HG03039 (cell line): ENCODE measurements around the gene SAMD11.
"Not testable (repeated sequence)": the region's sequence is repeated elsewhere in the genome, so short reads cannot be mapped to it uniquely, and the experiment has no call there.

Source experiments
- ATAC-seq: cut with Tn5 transposase; IDR thresholded peaks from one replicate; pipeline ENCODE4 v1.9.1; 2021; ENCODE audit warnings: mild to moderate bottlenecking, moderate library complexity; ENCODE audit not compliant: unreplicated experiment

SAMD11 gene

GRCh38 chr1:973459-974292 lies 50.0 kb downstream of the SAMD11 start:
- ATAC-seq = no peak

GRCh38 chr1:974293-974640 lies 50.5 kb downstream of the SAMD11 start:
- no peak for ATAC-seq

DNA sequence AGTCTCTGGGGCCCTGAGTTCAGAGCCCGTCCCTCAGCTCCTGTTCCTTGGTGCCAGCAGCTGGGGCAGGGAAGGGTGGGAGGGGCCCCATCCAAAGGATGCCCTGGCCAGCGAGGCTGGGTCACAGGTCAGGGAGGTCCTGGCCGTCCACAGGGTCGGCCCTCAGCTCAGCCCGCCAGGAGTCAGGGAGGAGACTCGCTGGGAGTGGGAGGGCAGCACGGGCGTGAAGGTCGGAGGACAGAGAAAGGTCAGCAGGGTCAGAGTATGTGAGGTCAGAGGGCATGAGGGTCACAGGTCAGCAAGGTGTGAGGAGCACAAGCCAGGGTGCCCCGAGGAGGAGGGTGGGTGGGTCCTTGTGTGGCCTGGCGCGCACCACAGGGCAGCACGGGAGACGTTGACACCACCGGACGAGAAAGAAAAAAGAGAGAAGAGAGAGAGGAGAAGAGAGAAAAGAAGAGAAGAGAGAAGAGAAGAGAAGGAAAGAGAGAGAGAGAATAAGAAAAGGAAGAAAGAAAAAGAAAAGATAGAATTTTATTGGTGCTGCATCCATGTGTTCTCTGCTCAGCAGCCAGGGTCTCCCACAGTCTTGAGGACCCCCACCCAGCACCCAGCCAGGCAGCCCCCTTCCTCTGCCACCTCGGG lies 51.1 kb downstream of the SAMD11 start:
- ATAC-seq = no peak

- ATAC-seq = no peak
Measured at GRCh38 chr1:975365-975764, 51.6 kb downstream of the SAMD11 start.

- ATAC-seq = no peak
Measured at GRCh38 chr1:975896-976683, 52.4 kb downstream of the SAMD11 start.

DNA sequence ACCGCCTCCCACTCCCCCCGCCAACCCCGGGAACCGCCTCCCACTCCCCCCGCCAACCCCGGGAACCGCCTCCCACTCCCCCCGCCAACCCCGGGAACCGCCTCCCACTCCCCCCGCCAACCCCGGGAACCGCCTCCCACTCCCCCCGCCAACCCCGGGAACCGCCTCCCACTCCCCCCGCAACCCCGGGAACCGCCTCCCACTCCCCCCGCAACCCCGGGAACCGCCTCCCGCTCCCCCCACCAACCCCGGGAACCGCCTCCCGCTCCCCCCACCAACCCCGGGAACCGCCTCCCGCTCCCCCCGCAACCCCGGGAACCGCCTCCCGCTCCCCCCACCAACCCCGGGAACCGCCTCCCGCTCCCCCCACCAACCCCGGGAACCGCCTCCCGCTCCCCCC lies 53.1 kb downstream of the SAMD11 start:
- ATAC-seq = not testable (repeated sequence)

- no peak for ATAC-seq
Measured at GRCh38 chr1:978069-978834, 54.5 kb downstream of the SAMD11 start.

GRCh38 chr1:978835-979743 lies 55.4 kb downstream of the SAMD11 start:
- no peak for ATAC-seq

DNA sequence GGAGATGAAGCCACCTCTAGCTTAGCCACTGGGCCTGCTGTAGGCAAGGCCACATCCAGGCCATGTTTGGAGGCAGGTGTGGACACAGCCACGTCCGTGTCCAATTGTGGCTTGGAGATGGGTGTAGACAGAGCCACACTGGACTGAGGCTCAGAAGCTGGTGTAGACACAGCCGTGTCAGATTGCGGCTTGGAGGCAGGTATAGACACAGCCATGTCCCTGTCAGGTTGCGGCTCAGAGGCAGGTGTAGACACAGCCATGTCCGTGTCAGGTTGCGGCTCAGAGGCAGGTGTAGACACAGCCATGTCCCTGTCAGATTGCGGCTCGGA lies 56.0 kb downstream of the SAMD11 start:
- ATAC-seq = no peak

- no peak for ATAC-seq
Measured at GRCh38 chr1:980137-980571, 56.4 kb downstream of the SAMD11 start.

DNA sequence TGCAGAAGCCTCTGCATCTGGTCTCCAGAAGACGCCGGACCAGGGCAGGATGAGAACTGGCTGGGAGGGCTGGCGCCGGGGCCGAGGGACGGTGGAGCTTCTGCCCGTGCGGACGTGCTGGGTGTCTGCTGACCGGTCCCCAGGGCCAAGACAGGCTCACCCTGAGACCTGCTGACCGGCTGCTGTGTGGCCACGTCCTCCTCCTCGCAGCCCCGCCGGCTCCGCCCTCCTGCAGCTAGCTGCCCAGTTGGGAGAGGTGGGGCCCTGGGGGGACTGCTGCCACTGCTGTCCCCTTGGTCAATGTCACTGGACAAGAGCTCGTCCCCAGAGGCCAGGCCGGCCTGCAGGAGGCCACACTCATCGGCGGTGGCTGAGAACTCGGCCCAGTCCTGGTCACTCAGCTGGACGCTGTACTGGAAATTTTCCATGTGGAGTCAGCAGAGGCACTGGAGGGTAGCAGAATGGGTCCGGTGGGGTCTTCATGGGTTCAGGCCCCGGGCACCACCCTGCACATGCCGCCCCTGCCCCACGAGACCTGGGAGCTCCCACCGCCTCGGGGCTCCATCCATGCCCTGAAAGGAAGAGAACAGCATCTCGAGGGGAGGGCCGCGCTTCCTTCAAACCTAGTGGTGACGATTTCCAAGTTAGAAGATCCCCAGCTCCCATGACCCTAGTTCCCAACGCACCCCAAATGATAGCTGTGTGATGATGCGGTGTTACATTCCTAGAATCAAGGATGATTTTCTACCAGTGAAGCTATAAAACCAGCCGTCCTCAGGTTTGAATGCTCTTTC lies 57.1 kb downstream of the SAMD11 start:
- no peak for ATAC-seq

- no peak for ATAC-seq
Measured at GRCh38 chr1:981491-981954, 57.8 kb downstream of the SAMD11 start.

DNA sequence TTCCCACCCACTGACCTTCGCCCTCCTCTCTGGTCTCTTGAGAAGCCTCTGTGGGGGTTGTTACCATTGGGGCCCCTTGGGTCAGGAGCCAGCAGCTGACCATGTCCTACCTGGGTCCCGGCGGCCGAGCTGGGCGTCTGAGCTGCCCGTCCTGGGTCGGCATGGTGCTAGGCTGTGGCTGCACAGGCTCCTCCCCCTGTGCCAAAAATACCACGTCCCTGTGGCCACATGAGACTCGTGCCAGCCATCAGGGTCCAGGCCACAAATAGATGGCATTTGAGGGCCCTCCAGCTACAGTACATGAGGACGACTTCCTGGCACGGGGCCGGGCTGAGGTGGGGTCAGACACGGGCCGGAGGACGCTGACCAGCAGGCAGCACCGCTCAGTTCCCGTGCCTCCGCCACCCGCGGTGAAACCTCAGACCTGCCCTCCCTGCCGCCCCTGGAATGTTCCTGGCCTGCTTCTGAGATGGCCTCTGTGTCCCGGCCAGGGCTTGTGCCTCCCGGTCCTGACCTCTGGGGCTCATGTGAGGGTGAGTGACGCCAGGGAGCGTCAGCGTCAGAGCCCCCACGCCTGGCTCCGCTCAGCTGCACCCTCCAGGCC lies 58.3 kb downstream of the SAMD11 start, which contains the start of gene PERM1:
PERM1 (minus strand) TSS at position 139 of the 604 bp plus-strand sequence. CDS start 1,064 bp downstream, outside the sequence.
- no peak for ATAC-seq

DNA sequence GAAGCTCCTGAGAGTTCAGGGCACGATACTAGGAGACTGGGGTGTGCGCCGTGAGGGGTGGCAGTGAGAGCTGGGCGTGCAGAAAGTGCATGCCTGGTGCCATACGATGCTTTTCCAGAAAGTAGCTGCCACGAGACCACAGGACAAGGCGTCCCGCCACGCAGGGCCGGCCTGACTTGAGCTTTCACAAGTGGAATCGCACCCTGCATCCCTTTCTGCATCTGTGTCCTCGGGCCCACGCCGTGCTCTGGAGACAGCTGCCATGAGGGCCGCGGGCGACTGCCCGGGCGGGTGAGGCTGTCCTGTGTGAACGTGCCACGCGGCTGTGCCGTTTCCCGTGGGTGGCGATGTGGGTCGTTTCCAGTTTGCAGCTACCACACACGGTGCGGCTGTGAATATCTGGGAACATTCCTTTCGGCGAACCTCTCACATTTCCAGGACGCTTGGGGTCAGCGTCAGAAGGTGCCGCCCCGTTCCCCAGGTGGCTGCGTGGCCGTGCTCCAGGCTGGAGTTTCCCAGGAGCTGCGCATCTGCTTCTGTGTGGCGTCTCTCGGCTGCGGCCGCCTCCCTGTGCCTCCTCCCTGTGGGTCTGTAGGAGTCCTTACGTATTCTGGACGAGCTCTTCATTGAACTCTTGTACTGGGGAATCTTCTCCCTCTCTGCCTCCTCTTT lies 59.2 kb downstream of the SAMD11 start:
- no peak for ATAC-seq

DNA sequence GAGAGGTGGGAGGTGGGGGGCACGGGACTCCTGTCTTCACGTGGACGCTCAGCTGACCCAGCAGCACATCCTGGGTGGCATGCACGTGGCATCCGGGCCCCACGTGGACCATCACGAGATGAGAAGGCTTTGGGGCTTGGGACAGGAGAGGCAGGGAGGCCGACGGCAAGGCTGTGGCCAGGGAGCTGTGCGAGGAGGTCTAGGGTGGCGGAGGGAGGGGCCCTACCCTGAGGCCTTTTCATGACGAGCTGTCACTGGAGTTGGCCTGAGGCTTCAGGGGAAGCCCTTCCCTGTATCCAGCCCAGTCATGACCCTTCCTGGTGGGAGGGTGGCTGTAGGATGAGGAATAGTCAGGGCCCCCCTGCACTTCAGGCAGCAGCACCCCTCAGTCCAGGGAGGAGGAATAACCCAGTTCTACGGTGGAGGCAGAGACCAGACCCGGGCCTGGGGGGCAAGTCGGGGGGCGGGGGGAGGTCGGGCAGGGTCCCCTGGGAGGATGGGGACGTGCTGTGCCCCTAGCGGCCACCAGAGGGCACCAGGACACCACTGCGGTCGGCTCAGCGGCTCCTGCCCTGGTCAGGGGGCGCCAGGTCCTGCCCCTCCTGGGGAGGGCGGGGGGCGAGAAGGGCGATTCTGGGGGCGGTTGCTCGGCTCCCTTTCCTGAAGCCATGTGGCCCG lies 60.2 kb downstream of the SAMD11 start:
- no peak for ATAC-seq

DNA sequence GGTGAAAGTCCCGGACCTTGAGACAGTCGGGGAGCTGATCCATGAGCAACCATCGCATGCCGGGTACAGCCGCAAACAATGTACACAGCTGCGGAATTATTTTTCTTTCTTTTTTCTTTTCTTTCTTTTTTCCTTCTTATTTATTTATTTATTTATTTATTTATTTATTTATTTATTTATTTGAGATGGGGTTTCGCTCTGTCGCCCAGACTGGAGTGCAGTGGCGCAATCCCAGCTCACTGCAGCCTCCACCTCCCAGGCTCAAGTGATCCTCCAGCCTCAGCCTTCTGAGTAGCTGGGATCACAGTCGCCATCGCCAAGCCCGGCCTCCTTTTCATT lies 60.7 kb downstream of the SAMD11 start:
- no peak for ATAC-seq

DNA sequence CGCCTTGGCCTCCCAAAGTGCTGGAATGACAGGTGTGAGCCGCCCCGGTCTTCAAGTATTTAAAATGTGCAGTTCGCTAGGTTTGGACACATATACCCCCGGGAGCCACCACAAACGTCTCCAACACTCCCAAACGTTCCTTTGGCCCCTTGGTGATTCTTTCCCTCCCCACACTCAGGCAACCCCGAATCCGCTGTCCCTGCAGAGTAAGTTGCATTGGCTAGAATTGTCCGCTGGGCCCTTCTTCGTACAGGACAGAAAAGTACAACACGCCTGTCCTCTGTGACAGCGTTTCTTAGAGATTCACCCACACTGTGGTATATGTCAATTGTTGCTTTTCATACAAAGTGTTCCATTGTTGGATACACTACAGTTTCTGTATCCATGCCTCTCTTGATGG lies 61.4 kb downstream of the SAMD11 start:
- no peak for ATAC-seq

GRCh38 chr1:988061-988460 lies 64.3 kb downstream of the SAMD11 start:
- not testable (repeated sequence) for ATAC-seq
